H1 (cell line): ENCODE measurements around the gene ANKFN1. TPM values are rescaled to one million over a fixed set of nuclear protein-coding genes. Genes with fewer than 3 reads are reported as not detected.

Experiments used
- CTCF ChIA-PET: fragments of 300-600 bp; sonication (Branson Sonifier 250); formaldehyde crosslinking; loops from one replicate; lab custom pipeline; 2021; ENCODE audit not compliant: partially characterized antibody; lab: Charles Lee
- POLR2A ChIA-PET: fragments of 300-600 bp; sonication (Branson Sonifier 250); formaldehyde crosslinking; loops from one replicate; lab custom pipeline; 2021; ENCODE audit warnings: inconsistent platforms; ENCODE audit not compliant: partially characterized antibody; lab: Charles Lee
- DNase-seq, 2 experiments: peaks; one replicate each; pipeline versions ENCODE4 v3.0.0 to v3.0.0-alpha.2; 2010 to 2022; ENCODE audit warnings: low spot score in 2 of 2, low read depth in 1 of 2, mixed read lengths in 1 of 2
- FAIRE-seq: peaks from 2 replicates; lab custom pipeline; 2011; peaks lifted over from hg19 to GRCh38; lab: Jason Lieb, UNC
- H2AFZ ChIP-seq: 2 replicates; pipeline ENCODE4 v1.8.1; 2012; ENCODE audit warnings: low read length, inconsistent platforms
- H2AK5ac ChIP-seq: 2 replicates; pipeline ENCODE4 v1.6.1; 2013; ENCODE audit warnings: low read depth, low read length
- H2BK120ac ChIP-seq: replicated peaks from 2 replicates; pipeline ENCODE3; 2013; ENCODE audit warnings: low read depth, low read length, inconsistent platforms
- H2BK12ac ChIP-seq: 2 replicates; pipeline ENCODE4 v1.6.1; 2013; ENCODE audit warnings: low read depth, low read length
- H2BK15ac ChIP-seq: 2 replicates; pipeline ENCODE4 v1.6.1; 2013; ENCODE audit warnings: low read length
- H2BK20ac ChIP-seq: 2 replicates; pipeline ENCODE4 v1.6.1; 2013; ENCODE audit warnings: low read length
- H2BK5ac ChIP-seq: 2 replicates; pipeline ENCODE4 v1.6.1; 2013; ENCODE audit warnings: low read depth, low read length
- H3K14ac ChIP-seq: 2 replicates; pipeline ENCODE4 v1.6.1; 2013; ENCODE audit warnings: inconsistent platforms; ENCODE audit not compliant: insufficient read length
- H3K18ac ChIP-seq: 2 replicates; pipeline ENCODE4 v1.6.1; 2013; ENCODE audit warnings: low read length; ENCODE audit errors: extremely low read depth
- H3K23ac ChIP-seq: 2 replicates; pipeline ENCODE4 v1.6.1; 2013; ENCODE audit warnings: inconsistent platforms; ENCODE audit not compliant: insufficient read length
- H3K23me2 ChIP-seq: 2 replicates; pipeline ENCODE4 v1.6.1; 2013; ENCODE audit warnings: low read depth, low read length
- H3K27ac ChIP-seq: 2 replicates; pipeline ENCODE4 v1.6.1; 2011; ENCODE audit warnings: low read depth, low read length, inconsistent platforms
- H3K27me3 ChIP-seq, 4 experiments: replicated peaks in 1 of 4; 1 replicate in 1 of 4; 2 replicates in 3 of 4; pipeline versions ENCODE4 v1.6.1 to v1.8.1; 2011 to 2013; ENCODE audit warnings: low read length in 3 of 4, mild to moderate bottlenecking in 3 of 4, inconsistent platforms in 2 of 4, mixed read lengths in 2 of 4, moderate library complexity in 1 of 4; ENCODE audit not compliant: control insufficient read depth in 3 of 4, insufficient read depth in 3 of 4; ENCODE audit errors: extremely low read depth in 1 of 4
- H3K36me3 ChIP-seq, 4 experiments: 2 replicates each; pipeline versions ENCODE4 v1.6.1 to v1.8.1; 2011 to 2013; ENCODE audit warnings: mild to moderate bottlenecking in 4 of 4, low read length in 3 of 4, moderate library complexity in 2 of 4, control low read depth in 1 of 4, inconsistent platforms in 1 of 4; ENCODE audit not compliant: insufficient read depth in 4 of 4, control insufficient read depth in 2 of 4
- H3K4ac ChIP-seq: replicated peaks from 2 replicates; pipeline ENCODE3; 2013; ENCODE audit warnings: low read length, low read depth, mixed read lengths, inconsistent platforms; ENCODE audit not compliant: insufficient read length
- H3K4me1 ChIP-seq, 4 experiments: replicated peaks in 1 of 4; 1 replicate in 1 of 4; 2 replicates in 3 of 4; pipeline versions ENCODE4 v1.6.1 to v1.8.1; 2011 to 2013; ENCODE audit warnings: low read length in 3 of 4, inconsistent platforms in 2 of 4, mixed read lengths in 1 of 4; ENCODE audit not compliant: insufficient read depth in 4 of 4, control insufficient read depth in 3 of 4
- H3K4me2 ChIP-seq, 2 experiments: 2 replicates each; pipeline versions ENCODE4 v1.6.1 to v1.8.1; 2011 to 2013; ENCODE audit warnings: low read depth in 2 of 2, low read length in 2 of 2, control low read depth in 1 of 2, inconsistent platforms in 1 of 2, mild to moderate bottlenecking in 1 of 2; ENCODE audit not compliant: insufficient read depth in 1 of 2
- H3K4me3 ChIP-seq, 4 experiments: fragments of 200-600, 300-600 bp in 1 of 4; sonication (generic), shearing (Covaris generic), sonication (Bioruptor Twin) in 1 of 4; 2 replicates each; pipeline versions ENCODE4 v1.5.1 to v1.8.1; 2011 to 2016; ENCODE audit warnings: low read length in 4 of 4, low read depth in 3 of 4, control low read depth in 2 of 4, inconsistent platforms in 2 of 4, mild to moderate bottlenecking in 2 of 4, mixed read lengths in 1 of 4, moderate library complexity in 1 of 4; ENCODE audit not compliant: insufficient read depth in 2 of 4; ENCODE audit errors: extremely low read depth in 1 of 4
- H3K56ac ChIP-seq: replicated peaks from 2 replicates; pipeline ENCODE3; 2013; ENCODE audit warnings: low read depth, mild to moderate bottlenecking, mixed read lengths, low read length, inconsistent platforms; ENCODE audit not compliant: insufficient read length
- H3K79me1 ChIP-seq: 2 replicates; pipeline ENCODE4 v1.6.1; 2013; ENCODE audit warnings: low read depth, low read length, control low read depth
- H3K79me2 ChIP-seq, 2 experiments: 2 replicates each; pipeline versions ENCODE4 v1.6.1 to v1.8.1; 2012 to 2013; ENCODE audit warnings: low read length in 2 of 2, mild to moderate bottlenecking in 2 of 2, inconsistent platforms in 1 of 2; ENCODE audit not compliant: insufficient read depth in 2 of 2, control insufficient read depth in 1 of 2
- H3K9ac ChIP-seq, 4 experiments: replicated peaks in 1 of 4; 1 replicate in 1 of 4; 2 replicates in 3 of 4; pipeline versions ENCODE4 v1.6.1 to v1.8.1; 2011 to 2013; ENCODE audit warnings: low read depth in 3 of 4, low read length in 3 of 4, control low read depth in 2 of 4, mild to moderate bottlenecking in 2 of 4, moderate library complexity in 2 of 4, inconsistent platforms in 1 of 4; ENCODE audit errors: extremely low read depth in 1 of 4
- H3K9me3 ChIP-seq, 2 experiments: 2 replicates each; pipeline versions ENCODE4 v1.6.1 to v1.8.1; 2012 to 2013; ENCODE audit warnings: mild to moderate bottlenecking in 2 of 2, moderate library complexity in 2 of 2, control low read depth in 1 of 2, inconsistent platforms in 1 of 2, low read depth in 1 of 2, low read length in 1 of 2, mixed read lengths in 1 of 2; ENCODE audit not compliant: insufficient read depth in 2 of 2
- H4K20me1 ChIP-seq, 2 experiments: replicated peaks in 1 of 2; 2 replicates each; pipeline versions ENCODE3 to v1.8.1; 2011 to 2013; ENCODE audit warnings: inconsistent platforms in 2 of 2, low read length in 2 of 2, mild to moderate bottlenecking in 1 of 2; ENCODE audit not compliant: insufficient read depth in 2 of 2, control insufficient read depth in 1 of 2
- H4K5ac ChIP-seq: 2 replicates; pipeline ENCODE4 v1.6.1; 2013; ENCODE audit warnings: low read length, low read depth, mixed read lengths, inconsistent platforms; ENCODE audit not compliant: insufficient read length
- H4K8ac ChIP-seq: 2 replicates; pipeline ENCODE4 v1.8.0; 2013; ENCODE audit warnings: mild to moderate bottlenecking, moderate library complexity, low read length, inconsistent platforms; ENCODE audit not compliant: insufficient read depth; ENCODE audit errors: extremely low read depth
- H4K91ac ChIP-seq: replicated peaks from 2 replicates; pipeline ENCODE3; 2013; ENCODE audit warnings: low read length, mixed read lengths, inconsistent platforms; ENCODE audit not compliant: insufficient read length
- BCL11A ChIP-seq, 2 experiments: IDR thresholded peaks; one replicate each; pipeline ENCODE4 v1.6.1; 2011; ENCODE audit warnings: low read depth in 2 of 2, low read length in 2 of 2, mild to moderate bottlenecking in 2 of 2
- CBX5 ChIP-seq: fragments of 300-800, 300-1000 bp; sonication (generic); IDR thresholded peaks from 2 replicates; pipeline ENCODE4 v1.7.1; 2016; ENCODE audit warnings: antibody characterized with exemption, low read length, low read depth
- CREB1 ChIP-seq: IDR thresholded peaks from 2 replicates; pipeline ENCODE4 v1.6.1; 2012; ENCODE audit warnings: inconsistent platforms
- CTBP2 ChIP-seq: IDR thresholded peaks from 2 replicates; pipeline ENCODE4 v1.7.0; 2011; ENCODE audit warnings: borderline replicate concordance, mild to moderate bottlenecking, moderate library complexity, mixed read lengths, low read length; ENCODE audit not compliant: insufficient read depth, insufficient read length
- EZH2 ChIP-seq: fragments of 200-600 bp; sonication (generic); IDR thresholded peaks from 2 replicates; pipeline ENCODE4 v1.7.1; 2012; ENCODE audit warnings: low read depth, mild to moderate bottlenecking, moderate library complexity, low read length, inconsistent platforms; ENCODE audit not compliant: severe bottlenecking
- HDAC6 ChIP-seq: IDR thresholded peaks from one replicate; pipeline ENCODE4 v1.7.1; 2012; ENCODE audit warnings: low read depth, mild to moderate bottlenecking, inconsistent platforms, low read length, moderate library complexity
- POU5F1 ChIP-seq: IDR thresholded peaks from 2 replicates; pipeline ENCODE4 v1.6.1; 2011; ENCODE audit warnings: low read depth, mild to moderate bottlenecking, low read length, moderate library complexity
- RFX5 ChIP-seq: IDR thresholded peaks from 2 replicates; pipeline ENCODE4 v1.6.1; 2011; ENCODE audit warnings: low read depth, low read length, improper control_type of control experiment, borderline replicate concordance
- SIX5 ChIP-seq: IDR thresholded peaks from 2 replicates; pipeline ENCODE4 v1.6.1; 2011; ENCODE audit warnings: mild to moderate bottlenecking, low read depth, low read length
- WGBS, 2 experiments: shearing (Covaris generic) in 1 of 2; methylation state at CpG; one replicate each; pipeline versions ENCODE4 v1.1.6 to v1.1.7; 2013 to 2015; ENCODE audit warnings: low lambda C conversion rate in 2 of 2, mixed read lengths in 2 of 2, inconsistent platforms in 1 of 2, low coverage in 1 of 2, missing lambda C conversion rate in 1 of 2; ENCODE audit not compliant: insufficient replicate concordance in 2 of 2, insufficient coverage in 1 of 2, insufficient read length in 1 of 2; ENCODE audit errors: extremely low coverage in 1 of 2, missing lambda C conversion rate in 1 of 2; 5-methylcytosine and 5-hydroxymethylcytosine counted together
- polyA plus RNA-seq, 7 experiments: library from polyadenylated mRNA; depleted of rRNA in 3 of 7; stranded (reverse) in 5 of 7; unstranded in 2 of 7; fragments of >200 nt in 5 of 7; fragments of 200-250 nt in 2 of 7; gene quantifications; 1 replicate in 5 of 7; 2 replicates in 1 of 7; 4 replicates in 1 of 7; pipeline versions ENCODE4 v1.2.1 to v1.2.3, GENCODE V29; 2011 to 2013; ENCODE audit warnings: missing spikeins in 2 of 7, mixed read lengths in 2 of 7
- total RNA-seq: library from RNA; stranded (reverse); fragmentation: NEBNext Ultra II Directional; extraction: Animal tissue kit (Norgen Biotek cat#: 25700); gene quantifications from 2 replicates; pipeline ENCODE4 v1.2.1, GENCODE V29; 2021

ANKFN1 gene
- total and polyA plus RNA-seq, 2 of the 8 experiments (the other 6 are each of a cell fraction or from before 2014, with no cell fraction given) = not detected

DNA sequence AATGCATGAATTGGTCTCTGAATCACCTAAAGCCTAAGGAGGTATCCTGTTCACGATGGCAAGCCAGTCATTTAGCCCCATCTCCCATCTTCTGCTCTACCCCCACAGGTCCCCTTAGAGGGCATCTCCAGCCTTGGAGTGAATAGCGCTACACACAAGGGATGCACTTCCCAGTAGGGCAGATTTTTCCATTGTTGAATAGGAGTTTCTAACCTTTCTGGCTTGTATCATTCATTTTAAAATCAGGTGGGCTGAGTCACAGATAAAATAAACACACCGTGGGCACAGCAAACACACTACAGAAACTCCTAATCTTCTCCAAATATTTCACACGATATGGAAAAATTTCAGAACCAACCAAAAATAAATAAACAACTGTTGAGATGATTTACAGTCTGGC lies 239.0 kb downstream of the ANKFN1 start:
- Histone ChIP-seq H3K27ac (no peak overlapping the region), H2AFZ (no peak overlapping the region), H3K36me3 (no peaks in the 10 kb centered on the region), H2BK15ac (no peak overlapping the region), H3K4me2 (no peak overlapping the region), H3K23ac (no peak overlapping the region), H3K4ac (no peak overlapping the region), H3K9me3 (no peaks in the 10 kb centered on the region), H3K14ac (no peak overlapping the region), H2BK20ac (no peak overlapping the region), H3K18ac (no peak overlapping the region), H4K91ac (no peak overlapping the region), H3K79me1 (no peaks in the 10 kb centered on the region), H3K79me2 (no peaks in the 10 kb centered on the region), H3K27me3 (no peaks in the 10 kb centered on the region), H3K4me1 (no peaks in the 10 kb centered on the region), H3K9ac (no peak overlapping the region), H4K8ac (no peak overlapping the region), H3K4me3 (no peak overlapping the region), H4K20me1 (no peaks in the 10 kb centered on the region), H3K56ac (no peak overlapping the region), H2BK12ac (no peak overlapping the region), H2BK5ac (no peak overlapping the region), H2BK120ac (no peak overlapping the region), H4K5ac (no peak overlapping the region), H3K23me2 (no peaks in the 10 kb centered on the region), H2AK5ac (no peak overlapping the region)
- no peak for FAIRE-seq
- no peak for DNase-seq
- CTCF ChIA-PET = no interaction called here
- WGBS, 2 experiments = 100% methylated on average over 4 of the region's 4 CpGs; no CpG with 5 or more reads in 1 of the 2 experiments
- POLR2A ChIA-PET = no interaction called here
- no peak for TF ChIP-seq EZH2
- TF ChIP-seq BCL11A (IDR thresholded peaks at IDR 0.05; ENCODE audit: low read depth in 2 of 2, low read length in 2 of 2) = no peak
- no peak for TF ChIP-seq SIX5
- TF ChIP-seq POU5F1 = no peak
- TF ChIP-seq RFX5 = no peak
- TF ChIP-seq CTBP2 = no peak
- TF ChIP-seq CREB1 = no peak
- TF ChIP-seq HDAC6 = no peak
- TF ChIP-seq CBX5 = no peak
